HG02938 (cell line): ENCODE results near the gene KRT76.

Source experiments
- ATAC-seq: cut with Tn5 transposase; IDR thresholded peaks from one replicate; pipeline ENCODE4 v1.9.1; 2021; ENCODE audit warnings: mild to moderate bottlenecking, moderate library complexity; ENCODE audit not compliant: unreplicated experiment

Gene KRT76

DNA sequence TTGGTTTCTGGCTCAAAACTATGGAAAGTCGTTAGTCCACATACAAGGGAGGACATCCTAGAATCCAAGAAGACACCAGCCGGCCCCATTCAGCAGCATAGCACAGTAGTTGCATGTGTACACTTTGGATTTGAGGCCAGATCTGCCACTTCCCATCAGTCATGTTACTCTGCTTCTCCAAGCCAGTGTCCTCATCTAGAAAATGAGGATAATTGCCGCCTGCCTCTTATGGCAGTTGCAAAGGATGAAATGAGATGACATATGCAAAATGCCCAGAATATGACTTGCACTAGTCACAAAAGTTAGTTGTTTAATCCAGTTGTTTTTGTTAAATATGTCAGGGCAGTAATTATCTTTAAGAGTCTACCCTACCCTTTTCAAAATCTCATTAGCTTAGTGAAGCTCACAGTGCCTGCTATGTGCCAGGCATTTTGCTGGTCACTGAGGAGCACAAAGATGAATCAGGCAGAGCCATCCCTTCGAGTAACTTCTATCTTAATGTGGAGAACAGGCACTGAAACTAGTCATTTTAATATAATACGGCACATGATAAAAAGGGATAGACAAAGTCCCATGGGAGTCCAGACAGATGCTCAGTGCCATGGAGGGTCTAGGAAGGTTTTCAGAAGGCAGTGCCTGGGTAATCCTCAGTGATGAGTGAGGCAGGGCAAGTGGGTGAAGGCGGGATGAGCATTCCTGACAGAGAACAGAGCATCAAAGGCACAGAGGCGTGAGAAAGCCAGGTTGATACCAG lies 6.6 kb upstream of the KRT76 start:
- no peak for ATAC-seq

- ATAC-seq = no peak
Observed at GRCh38 chr12:52782502-52782901, 5.4 kb upstream of the KRT76 start.

GRCh38 chr12:52781399-52782082 lies 4.4 kb upstream of the KRT76 start:
- ATAC-seq = no peak

DNA sequence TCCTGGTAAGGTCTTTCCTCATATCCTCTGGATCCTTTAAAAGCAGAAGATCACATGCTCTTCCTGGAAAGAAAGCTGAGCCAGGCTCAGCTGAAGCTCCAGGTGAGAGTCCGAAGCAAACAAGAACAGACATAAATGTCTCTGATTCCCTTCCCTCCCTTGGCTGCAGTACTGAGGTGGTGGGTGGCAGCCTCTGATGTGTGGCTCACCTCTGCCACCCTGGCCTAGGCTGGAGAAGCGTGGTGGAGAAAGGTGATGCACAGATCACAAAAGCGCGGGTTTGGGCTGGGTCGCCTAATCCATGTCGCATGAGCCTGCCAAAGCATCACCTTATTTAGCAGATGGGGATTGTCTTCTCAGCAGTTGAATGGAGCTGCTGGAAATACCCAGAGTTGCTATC lies 2.8 kb upstream of the KRT76 start:
- ATAC-seq = no peak

GRCh38 chr12:52778833-52779232 lies 1.7 kb upstream of the KRT76 start:
- no peak for ATAC-seq

- ATAC-seq = no peak
Observed at GRCh38 chr12:52777566-52777965, 421 bp upstream of the KRT76 start.

- no peak for ATAC-seq
Observed at GRCh38 chr12:52776435-52776834, 710 bp downstream of the KRT76 start.

- no peak for ATAC-seq
Observed at GRCh38 chr12:52774629-52775250, 2.4 kb downstream of the KRT76 start.

GRCh38 chr12:52772772-52773171 lies 4.4 kb downstream of the KRT76 start:
- no peak for ATAC-seq

GRCh38 chr12:52772188-52772587 lies 5.0 kb downstream of the KRT76 start:
- no peak for ATAC-seq

GRCh38 chr12:52771505-52771904 lies 5.6 kb downstream of the KRT76 start:
- ATAC-seq = no peak

- ATAC-seq = no peak
Observed at GRCh38 chr12:52771088-52771487, 6.1 kb downstream of the KRT76 start.

- ATAC-seq = no peak
Observed at GRCh38 chr12:52769946-52770345, 7.2 kb downstream of the KRT76 start.

DNA sequence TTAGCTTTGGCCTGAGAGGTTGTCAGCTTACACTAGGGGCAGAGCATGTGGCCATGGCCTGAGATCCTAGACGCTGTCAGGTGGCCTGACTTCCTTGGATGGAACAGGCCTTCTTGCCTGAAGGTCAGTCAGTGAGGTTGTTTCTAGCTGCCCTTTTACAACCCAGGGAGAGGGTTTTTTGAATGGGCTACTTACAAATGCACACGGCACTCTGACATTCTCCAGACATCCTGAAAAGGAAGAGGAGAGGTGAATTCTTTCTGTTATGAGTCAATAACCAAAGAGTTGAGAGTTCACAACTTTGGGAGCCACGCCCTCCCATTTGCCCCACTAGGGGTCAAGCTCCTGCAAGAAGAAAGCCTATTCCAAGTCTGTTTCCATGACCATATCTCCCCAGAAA lies 7.8 kb downstream of the KRT76 start:
- ATAC-seq = no peak

DNA sequence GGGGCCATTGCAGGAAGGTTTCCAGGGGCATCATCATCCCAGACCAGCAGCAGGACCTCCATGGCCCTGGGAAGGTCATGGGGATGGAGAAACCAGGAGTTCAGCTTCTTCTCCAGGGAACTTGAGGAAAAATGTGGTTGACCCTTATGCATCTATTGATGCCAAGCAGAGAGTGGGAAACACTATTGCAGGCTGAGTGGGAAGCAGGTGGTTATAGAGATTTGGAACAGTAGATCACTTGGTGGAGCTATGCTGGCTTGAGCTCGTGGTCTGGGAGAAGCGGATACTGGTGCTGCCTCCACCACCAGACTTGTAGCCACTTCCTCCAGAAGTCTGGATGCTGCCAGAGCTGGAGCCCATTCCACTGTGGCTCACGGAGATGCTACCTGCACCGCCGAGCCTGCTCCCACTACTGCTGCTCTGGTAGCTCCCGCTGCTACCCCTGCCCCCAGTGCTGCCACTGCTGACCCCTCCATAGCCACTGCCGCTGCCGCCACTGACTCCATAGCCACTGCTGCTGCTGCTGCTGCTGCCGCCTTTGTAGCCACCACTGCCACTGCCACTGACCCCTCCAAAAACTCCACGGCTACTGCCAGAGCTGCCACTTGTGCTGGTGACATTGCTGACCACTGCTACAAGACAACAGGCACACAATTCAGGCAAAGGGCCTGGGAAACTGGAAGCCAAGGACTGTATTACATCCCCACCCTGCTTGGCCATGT lies 8.5 kb downstream of the KRT76 start:
- ATAC-seq = no peak

DNA sequence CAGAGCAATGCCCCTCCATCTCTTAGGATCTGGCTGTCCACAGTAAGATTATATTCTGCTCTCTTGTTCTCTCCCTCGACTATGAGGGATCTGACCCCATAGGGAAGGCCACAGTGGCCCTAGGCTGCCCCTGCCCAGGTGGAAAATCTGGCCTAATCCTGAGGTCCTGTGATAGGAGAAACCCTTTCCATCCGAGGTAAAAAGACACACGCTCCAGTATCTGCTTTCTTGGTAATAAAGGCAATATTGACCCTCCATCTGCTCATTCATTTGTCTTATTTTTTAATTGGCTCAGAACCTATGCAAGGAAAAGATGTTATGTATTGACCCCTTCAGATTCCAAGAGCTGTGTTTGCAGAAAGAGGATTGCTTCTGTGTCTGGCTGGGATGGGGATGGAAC lies 9.7 kb downstream of the KRT76 start:
- ATAC-seq = no peak

- no peak for ATAC-seq
Observed at GRCh38 chr12:52767020-52767379, 10.1 kb downstream of the KRT76 start.

- no peak for ATAC-seq
Observed at GRCh38 chr12:52766351-52767019, 10.7 kb downstream of the KRT76 start.

DNA sequence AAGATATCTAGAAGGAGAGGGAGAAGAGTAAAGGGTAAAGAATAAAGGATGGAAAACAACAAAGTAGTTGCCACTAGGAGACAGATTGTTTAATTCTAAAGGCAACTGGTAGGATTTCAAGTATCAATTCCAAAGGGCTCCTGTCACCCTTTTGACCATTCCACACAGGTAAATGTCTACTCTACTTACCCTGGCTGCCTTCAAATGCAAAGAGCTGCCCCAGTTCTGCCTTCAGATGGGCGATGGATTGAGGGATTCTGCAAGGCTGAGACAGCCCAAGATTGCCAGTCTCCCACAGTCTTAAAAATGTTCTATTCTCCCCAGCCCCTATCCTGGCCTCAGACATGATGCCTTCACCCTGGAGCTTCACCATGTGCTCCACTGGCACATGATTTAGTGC lies 11.4 kb downstream of the KRT76 start:
- no peak for ATAC-seq

DNA sequence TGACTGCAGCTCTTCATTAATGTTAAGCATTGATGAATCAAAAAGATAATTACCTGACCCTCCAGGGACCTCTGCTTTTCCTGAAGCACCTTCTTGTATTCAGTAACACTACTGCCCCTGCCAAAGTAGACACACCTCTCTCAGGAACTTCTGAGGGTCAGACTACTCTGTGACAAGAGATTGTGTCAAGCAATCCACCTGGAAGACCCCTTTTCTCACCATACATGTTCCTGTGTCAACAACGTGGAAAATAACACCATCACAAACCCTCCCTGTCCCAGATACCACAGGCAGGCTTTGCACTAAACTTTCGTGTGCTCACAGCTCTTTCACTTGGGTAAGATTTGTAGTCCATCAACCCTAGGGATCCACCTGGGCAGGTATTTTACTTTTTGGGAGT lies 13.2 kb downstream of the KRT76 start:
- no peak for ATAC-seq

DNA sequence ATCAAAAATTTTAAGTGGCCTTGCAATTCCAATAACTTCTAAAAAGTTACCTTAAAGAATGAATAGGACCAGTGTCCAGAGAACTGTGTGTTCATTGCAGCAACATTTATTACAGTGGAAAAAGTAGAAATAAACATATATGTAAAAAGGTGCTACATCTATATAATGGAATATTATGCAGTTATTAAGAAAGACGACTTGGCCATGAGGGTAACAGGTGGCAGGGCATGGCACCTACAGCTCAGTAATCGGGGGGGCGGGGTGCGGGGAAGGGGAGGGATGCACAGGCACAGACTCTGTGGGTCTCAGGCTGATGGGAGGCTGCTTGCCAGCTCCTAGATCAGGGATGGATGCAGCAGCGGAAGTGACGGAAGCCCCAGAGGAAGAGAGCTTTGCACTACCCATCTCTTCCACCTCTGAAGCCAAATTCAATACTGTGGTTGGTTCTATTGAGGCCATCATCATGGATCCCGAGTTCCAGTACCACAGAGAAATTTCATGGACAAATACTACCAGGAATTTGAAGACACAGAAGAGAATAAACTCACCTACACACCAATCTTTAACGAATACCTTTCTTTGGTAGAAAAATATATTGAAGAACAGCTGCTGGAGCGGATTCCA lies 14.0 kb downstream of the KRT76 start:
- ATAC-seq = no peak
